ENCODE results near the gene GSK3B.
"Not testable (repeated sequence)": the region's sequence is repeated elsewhere in the genome, so short reads cannot be mapped to it uniquely, and the experiment has no call there.

GSK3B gene

DNA sequence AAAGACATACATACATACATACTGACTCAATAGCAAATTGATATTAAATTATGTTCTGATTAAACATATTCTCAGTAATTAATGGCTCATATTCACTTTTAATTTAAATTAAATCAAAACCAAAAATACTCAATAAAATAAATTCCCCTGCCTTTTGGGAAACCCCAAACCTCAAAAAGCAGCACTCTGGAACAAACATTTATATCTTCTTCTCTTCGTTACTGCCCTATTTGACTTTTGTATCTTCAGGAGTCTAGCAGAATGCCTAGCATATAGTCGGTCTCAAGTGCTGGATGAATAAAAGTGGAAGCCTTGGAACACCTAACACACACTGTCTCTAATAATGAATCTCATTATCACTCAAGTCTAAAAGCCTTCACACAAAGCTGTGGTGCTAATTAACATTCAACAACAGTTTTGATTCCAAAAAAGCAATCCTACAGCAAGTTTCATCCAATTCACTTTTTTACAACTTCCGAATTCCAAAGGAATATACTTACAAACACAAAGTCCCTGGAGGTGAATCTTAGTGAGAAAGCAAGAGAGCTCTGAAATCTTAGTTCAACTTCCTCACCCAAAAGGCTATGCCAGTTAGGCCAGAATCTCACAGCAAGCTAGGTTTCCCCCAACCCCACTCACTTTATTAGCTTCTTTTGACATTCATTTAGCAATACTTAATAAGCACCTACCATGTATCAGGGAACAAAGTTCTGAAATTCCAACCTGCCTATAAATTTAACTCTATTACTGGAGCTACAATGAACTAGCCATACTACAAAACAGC lies 35.0 kb downstream of the GSK3B start:
- H3K27me3 ChIP-seq (replicated peaks; ENCODE audit: control insufficient read depth, insufficient read depth, low read length, poor library complexity, severe bottlenecking), result no peaks in the 10 kb centered on the region
- H3K4me3 ChIP-seq (ENCODE audit: insufficient read depth, low read depth, low read length, poor library complexity, severe bottlenecking), result no peak overlapping the region
- H3K36me3 ChIP-seq (ENCODE audit: control insufficient read depth, insufficient read depth, low read length), result no peaks in the 10 kb centered on the region
- H3K4me1 ChIP-seq (ENCODE audit: control insufficient read depth, insufficient read depth, low read length, poor library complexity, severe bottlenecking), result peaks cover 9% of the 10 kb centered on the region
- no peaks in the 10 kb centered on the region for H3K9me3 ChIP-seq (ENCODE audit: control insufficient read depth, low read length)
- DNase-seq, result no peak
- no peak overlapping the region for H3K27ac ChIP-seq (ENCODE audit: insufficient read depth, low read length, poor library complexity, severe bottlenecking)

- DNase-seq, result no peak
- no peak overlapping the region for H3K4me3 ChIP-seq (ENCODE audit: insufficient read depth, low read depth, low read length, poor library complexity, severe bottlenecking)
- H3K9me3 ChIP-seq (ENCODE audit: control insufficient read depth, low read length), result no peaks in the 10 kb centered on the region
- H3K4me1 ChIP-seq (ENCODE audit: control insufficient read depth, insufficient read depth, low read length, poor library complexity, severe bottlenecking), result peaks cover 9% of the 10 kb centered on the region
- no peaks in the 10 kb centered on the region for H3K27me3 ChIP-seq (replicated peaks; ENCODE audit: control insufficient read depth, insufficient read depth, low read length, poor library complexity, severe bottlenecking)
- H3K36me3 ChIP-seq (ENCODE audit: control insufficient read depth, insufficient read depth, low read length), result no peaks in the 10 kb centered on the region
- no peak overlapping the region for H3K27ac ChIP-seq (ENCODE audit: insufficient read depth, low read length, poor library complexity, severe bottlenecking)
Measured at GRCh38 chr3:120057626-120058025, 36.6 kb downstream of the GSK3B start.

- Histone ChIP-seq H3K27ac (ENCODE audit: insufficient read depth, low read length, poor library complexity, severe bottlenecking) (no peak overlapping the region), H3K9me3 (ENCODE audit: control insufficient read depth, low read length) (no peaks in the 10 kb centered on the region), H3K4me1 (ENCODE audit: control insufficient read depth, insufficient read depth, low read length, poor library complexity, severe bottlenecking) (peaks cover 9% of the 10 kb centered on the region), H3K4me3 (ENCODE audit: insufficient read depth, low read depth, low read length, poor library complexity, severe bottlenecking) (no peak overlapping the region), H3K27me3 (replicated peaks; ENCODE audit: control insufficient read depth, insufficient read depth, low read length, poor library complexity, severe bottlenecking) (no peaks in the 10 kb centered on the region), H3K36me3 (ENCODE audit: control insufficient read depth, insufficient read depth, low read length) (no peaks in the 10 kb centered on the region)
- DNase-seq, result no peak
Measured at GRCh38 chr3:120057029-120057428, 37.2 kb downstream of the GSK3B start.

- not testable (repeated sequence) for H3K27me3 ChIP-seq (replicated peaks; ENCODE audit: control insufficient read depth, insufficient read depth, low read length, poor library complexity, severe bottlenecking); H3K4me3 ChIP-seq (ENCODE audit: insufficient read depth, low read depth, low read length, poor library complexity, severe bottlenecking); H3K9me3 ChIP-seq (ENCODE audit: control insufficient read depth, low read length); DNase-seq; H3K36me3 ChIP-seq (ENCODE audit: control insufficient read depth, insufficient read depth, low read length); H3K4me1 ChIP-seq (ENCODE audit: control insufficient read depth, insufficient read depth, low read length, poor library complexity, severe bottlenecking); H3K27ac ChIP-seq (ENCODE audit: insufficient read depth, low read length, poor library complexity, severe bottlenecking)
Measured at GRCh38 chr3:120053647-120054046, 40.6 kb downstream of the GSK3B start.

DNA sequence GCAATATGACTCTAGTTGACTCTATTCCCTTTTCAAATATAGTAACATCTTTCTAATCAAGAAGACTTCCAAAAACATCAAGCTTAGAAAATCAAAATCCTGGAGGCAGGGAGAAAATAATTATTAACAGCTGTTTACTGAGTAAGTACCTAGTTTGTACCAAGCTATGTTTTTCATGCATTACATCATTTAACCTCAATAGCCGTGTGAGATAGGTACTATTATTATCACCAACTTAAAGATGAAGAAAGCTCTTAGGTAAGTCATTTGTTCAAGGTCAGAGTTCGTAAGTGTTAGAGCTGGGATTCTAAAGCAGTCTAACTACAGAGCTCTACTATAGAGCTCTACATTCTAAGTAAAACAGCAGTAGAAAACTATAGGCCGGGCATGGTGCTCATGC lies 41.6 kb downstream of the GSK3B start:
- H3K27me3 ChIP-seq (replicated peaks; ENCODE audit: control insufficient read depth, insufficient read depth, low read length, poor library complexity, severe bottlenecking), result no peaks in the 10 kb centered on the region
- no peak for DNase-seq
- H3K9me3 ChIP-seq (ENCODE audit: control insufficient read depth, low read length), result no peaks in the 10 kb centered on the region
- no peak overlapping the region for H3K4me3 ChIP-seq (ENCODE audit: insufficient read depth, low read depth, low read length, poor library complexity, severe bottlenecking)
- peaks cover 7% of the 10 kb centered on the region for H3K4me1 ChIP-seq (ENCODE audit: control insufficient read depth, insufficient read depth, low read length, poor library complexity, severe bottlenecking)
- no peak overlapping the region for H3K27ac ChIP-seq (ENCODE audit: insufficient read depth, low read length, poor library complexity, severe bottlenecking)
- H3K36me3 ChIP-seq (ENCODE audit: control insufficient read depth, insufficient read depth, low read length), result no peaks in the 10 kb centered on the region

DNA sequence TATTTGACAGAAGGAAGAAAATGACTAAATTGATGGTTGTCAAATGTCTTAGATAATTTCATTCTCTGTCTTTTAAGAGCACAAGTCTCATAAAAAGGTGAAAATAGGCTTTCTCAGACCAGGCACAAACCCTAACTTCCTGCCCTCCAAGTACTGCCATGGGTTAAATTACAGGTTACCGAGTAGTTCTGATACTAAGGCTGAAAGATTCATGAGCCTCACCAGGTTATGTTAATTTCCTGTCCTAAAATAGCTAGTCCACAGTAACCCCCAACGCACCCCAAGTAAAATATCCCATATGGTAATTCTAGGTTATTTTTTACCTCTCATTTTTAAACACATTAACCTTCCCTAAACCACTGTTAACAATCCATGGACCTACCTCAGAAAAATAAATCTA lies 42.0 kb downstream of the GSK3B start:
- Histone ChIP-seq H3K27me3 (replicated peaks; ENCODE audit: control insufficient read depth, insufficient read depth, low read length, poor library complexity, severe bottlenecking) (no peaks in the 10 kb centered on the region), H3K36me3 (ENCODE audit: control insufficient read depth, insufficient read depth, low read length) (no peaks in the 10 kb centered on the region), H3K27ac (ENCODE audit: insufficient read depth, low read length, poor library complexity, severe bottlenecking) (no peak overlapping the region), H3K4me1 (ENCODE audit: control insufficient read depth, insufficient read depth, low read length, poor library complexity, severe bottlenecking) (peaks cover 7% of the 10 kb centered on the region), H3K9me3 (ENCODE audit: control insufficient read depth, low read length) (no peaks in the 10 kb centered on the region), H3K4me3 (ENCODE audit: insufficient read depth, low read depth, low read length, poor library complexity, severe bottlenecking) (no peak overlapping the region)
- DNase-seq, result no peak

DNA sequence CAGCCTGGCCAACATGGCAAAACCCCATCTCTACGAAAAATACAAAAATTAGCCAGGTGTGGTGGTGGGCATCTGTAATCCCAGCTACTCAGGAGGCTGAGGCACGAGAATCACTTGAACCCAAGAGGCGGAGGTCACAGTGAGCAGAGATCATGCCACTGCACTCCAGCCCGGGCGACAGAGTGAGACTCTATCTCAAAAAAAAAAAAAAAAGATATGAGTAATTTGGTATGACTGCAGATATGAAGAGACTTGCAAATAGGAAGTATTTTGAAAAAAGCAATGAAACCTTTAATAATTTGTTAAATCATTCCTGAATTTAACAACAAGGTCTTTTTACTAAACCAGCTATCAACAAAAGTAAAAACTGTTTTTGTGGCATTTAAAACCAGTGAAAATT lies 42.7 kb downstream of the GSK3B start:
- DNase-seq; H3K27me3 ChIP-seq (replicated peaks; ENCODE audit: control insufficient read depth, insufficient read depth, low read length, poor library complexity, severe bottlenecking); H3K36me3 ChIP-seq (ENCODE audit: control insufficient read depth, insufficient read depth, low read length); H3K4me1 ChIP-seq (ENCODE audit: control insufficient read depth, insufficient read depth, low read length, poor library complexity, severe bottlenecking); H3K4me3 ChIP-seq (ENCODE audit: insufficient read depth, low read depth, low read length, poor library complexity, severe bottlenecking); H3K27ac ChIP-seq (ENCODE audit: insufficient read depth, low read length, poor library complexity, severe bottlenecking); H3K9me3 ChIP-seq (ENCODE audit: control insufficient read depth, low read length): not testable (repeated sequence)

- no peaks in the 10 kb centered on the region for H3K9me3 ChIP-seq (ENCODE audit: control insufficient read depth, low read length)
- no peaks in the 10 kb centered on the region for H3K27me3 ChIP-seq (replicated peaks; ENCODE audit: control insufficient read depth, insufficient read depth, low read length, poor library complexity, severe bottlenecking)
- H3K4me3 ChIP-seq (ENCODE audit: insufficient read depth, low read depth, low read length, poor library complexity, severe bottlenecking), result no peak overlapping the region
- H3K4me1 ChIP-seq (ENCODE audit: control insufficient read depth, insufficient read depth, low read length, poor library complexity, severe bottlenecking), result peaks cover 7% of the 10 kb centered on the region
- no peaks in the 10 kb centered on the region for H3K36me3 ChIP-seq (ENCODE audit: control insufficient read depth, insufficient read depth, low read length)
- H3K27ac ChIP-seq (ENCODE audit: insufficient read depth, low read length, poor library complexity, severe bottlenecking), result no peak overlapping the region
- no peak for DNase-seq
Measured at GRCh38 chr3:120049881-120050539, 44.2 kb downstream of the GSK3B start.

DNA sequence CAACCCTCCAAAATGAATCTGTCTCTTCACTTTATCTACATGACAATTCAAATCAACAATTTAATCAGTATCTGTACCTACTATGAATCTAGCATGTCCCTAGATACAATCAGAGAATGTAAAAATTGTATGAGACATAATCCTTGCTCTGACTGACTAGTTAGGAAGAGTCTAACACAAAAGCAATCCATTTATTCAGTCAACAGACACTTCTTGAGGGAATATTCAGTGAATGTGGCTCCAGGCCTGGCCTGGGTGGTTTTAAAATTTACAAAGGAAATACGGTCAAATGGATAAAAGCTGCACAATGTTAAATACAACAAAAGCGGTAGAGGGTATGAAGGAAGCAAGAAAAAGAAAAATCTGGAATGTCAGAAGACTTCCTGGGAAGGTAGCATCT lies 45.2 kb downstream of the GSK3B start:
- Histone ChIP-seq H3K4me1 (ENCODE audit: control insufficient read depth, insufficient read depth, low read length, poor library complexity, severe bottlenecking) (peaks cover 7% of the 10 kb centered on the region), H3K27me3 (replicated peaks; ENCODE audit: control insufficient read depth, insufficient read depth, low read length, poor library complexity, severe bottlenecking) (no peaks in the 10 kb centered on the region), H3K4me3 (ENCODE audit: insufficient read depth, low read depth, low read length, poor library complexity, severe bottlenecking) (no peak overlapping the region), H3K36me3 (ENCODE audit: control insufficient read depth, insufficient read depth, low read length) (no peaks in the 10 kb centered on the region), H3K9me3 (ENCODE audit: control insufficient read depth, low read length) (peaks cover 2% of the 10 kb centered on the region), H3K27ac (ENCODE audit: insufficient read depth, low read length, poor library complexity, severe bottlenecking) (no peak overlapping the region)
- DNase-seq, result no peak

DNA sequence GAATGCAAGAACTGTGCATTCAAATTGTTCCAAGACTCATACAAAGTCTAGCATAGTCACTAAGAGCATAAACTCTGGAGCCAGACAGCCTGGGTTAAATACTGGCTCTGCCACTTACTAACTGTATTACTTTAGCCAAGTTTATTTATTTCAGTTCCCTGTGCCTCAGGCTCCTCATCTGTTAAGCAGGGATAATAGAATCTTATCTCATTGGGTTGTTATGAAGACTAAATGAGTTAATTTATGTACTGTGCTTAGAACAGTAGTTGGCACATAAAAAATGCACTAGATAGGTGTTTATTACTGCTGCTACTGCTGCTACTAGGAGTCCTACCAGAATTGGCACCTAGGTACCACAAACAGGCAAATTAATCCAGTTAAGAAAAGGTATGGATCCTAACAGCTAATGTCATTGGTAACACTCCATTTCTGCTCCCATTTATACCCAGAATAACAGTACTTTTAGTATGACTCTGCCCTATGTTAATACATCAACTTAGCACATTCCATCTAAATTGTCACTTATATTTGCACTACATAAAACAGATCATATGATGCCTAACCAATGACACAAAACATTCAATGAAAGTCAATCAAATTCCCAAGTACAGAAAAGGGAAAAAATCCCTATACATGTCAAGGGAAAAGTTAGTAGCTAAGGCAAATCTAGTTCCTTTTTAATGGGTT lies 45.7 kb downstream of the GSK3B start:
- DNase-seq, result no peak
- H3K36me3 ChIP-seq (ENCODE audit: control insufficient read depth, insufficient read depth, low read length), result no peaks in the 10 kb centered on the region
- H3K27ac ChIP-seq (ENCODE audit: insufficient read depth, low read length, poor library complexity, severe bottlenecking), result no peak overlapping the region
- no peaks in the 10 kb centered on the region for H3K27me3 ChIP-seq (replicated peaks; ENCODE audit: control insufficient read depth, insufficient read depth, low read length, poor library complexity, severe bottlenecking)
- peaks cover 7% of the 10 kb centered on the region for H3K4me1 ChIP-seq (ENCODE audit: control insufficient read depth, insufficient read depth, low read length, poor library complexity, severe bottlenecking)
- no peak overlapping the region for H3K4me3 ChIP-seq (ENCODE audit: insufficient read depth, low read depth, low read length, poor library complexity, severe bottlenecking)
- H3K9me3 ChIP-seq (ENCODE audit: control insufficient read depth, low read length), result peaks cover 6% of the 10 kb centered on the region
